Measurements from ENCODE around the gene C10orf105.

DNA sequence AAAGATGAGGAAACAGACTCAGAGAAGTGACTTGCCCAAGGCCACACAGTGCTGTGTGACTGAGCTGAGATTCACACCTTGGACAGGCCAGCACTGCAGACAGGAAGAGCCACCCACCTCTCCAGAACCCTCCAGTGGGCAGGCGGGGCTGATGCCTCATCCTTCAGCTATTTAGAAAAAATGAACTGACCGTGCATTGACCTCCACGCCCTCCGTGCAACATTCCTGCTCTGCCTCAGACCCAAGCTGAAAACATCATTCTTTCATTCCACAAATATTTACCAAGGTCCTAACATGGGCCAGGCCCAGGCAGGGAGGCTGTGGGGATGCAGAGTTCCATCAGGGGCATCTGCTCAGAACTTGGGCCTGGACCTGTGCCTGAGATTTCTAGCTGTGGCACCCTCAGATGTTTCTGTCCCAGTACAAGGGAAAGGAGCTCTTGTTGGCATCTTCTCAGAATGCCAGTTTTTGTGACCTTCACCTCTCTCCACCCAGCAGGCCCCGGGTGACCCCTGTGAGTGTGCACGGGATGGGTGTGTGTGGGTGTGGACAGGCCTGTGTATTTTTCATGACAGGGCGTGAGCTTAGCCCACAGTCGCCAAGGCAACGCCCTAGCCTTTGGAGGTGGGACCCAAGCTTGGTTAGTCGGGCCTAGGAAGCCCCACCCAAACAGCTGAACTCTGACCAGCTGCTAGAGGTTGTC, 47.3 kb upstream of the C10orf105 start:
- TF ChIP-seq, protein P1, sequence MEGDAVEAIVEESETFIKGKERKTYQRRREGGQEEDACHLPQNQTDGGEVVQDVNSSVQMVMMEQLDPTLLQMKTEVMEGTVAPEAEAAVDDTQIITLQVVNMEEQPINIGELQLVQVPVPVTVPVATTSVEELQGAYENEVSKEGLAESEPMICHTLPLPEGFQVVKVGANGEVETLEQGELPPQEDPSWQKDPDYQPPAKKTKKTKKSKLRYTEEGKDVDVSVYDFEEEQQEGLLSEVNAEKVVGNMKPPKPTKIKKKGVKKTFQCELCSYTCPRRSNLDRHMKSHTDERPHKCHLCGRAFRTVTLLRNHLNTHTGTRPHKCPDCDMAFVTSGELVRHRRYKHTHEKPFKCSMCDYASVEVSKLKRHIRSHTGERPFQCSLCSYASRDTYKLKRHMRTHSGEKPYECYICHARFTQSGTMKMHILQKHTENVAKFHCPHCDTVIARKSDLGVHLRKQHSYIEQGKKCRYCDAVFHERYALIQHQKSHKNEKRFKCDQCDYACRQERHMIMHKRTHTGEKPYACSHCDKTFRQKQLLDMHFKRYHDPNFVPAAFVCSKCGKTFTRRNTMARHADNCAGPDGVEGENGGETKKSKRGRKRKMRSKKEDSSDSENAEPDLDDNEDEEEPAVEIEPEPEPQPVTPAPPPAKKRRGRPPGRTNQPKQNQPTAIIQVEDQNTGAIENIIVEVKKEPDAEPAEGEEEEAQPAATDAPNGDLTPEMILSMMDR (IDR thresholded peaks at IDR 0.05) = no peak
- TF ChIP-seq, protein P2, sequence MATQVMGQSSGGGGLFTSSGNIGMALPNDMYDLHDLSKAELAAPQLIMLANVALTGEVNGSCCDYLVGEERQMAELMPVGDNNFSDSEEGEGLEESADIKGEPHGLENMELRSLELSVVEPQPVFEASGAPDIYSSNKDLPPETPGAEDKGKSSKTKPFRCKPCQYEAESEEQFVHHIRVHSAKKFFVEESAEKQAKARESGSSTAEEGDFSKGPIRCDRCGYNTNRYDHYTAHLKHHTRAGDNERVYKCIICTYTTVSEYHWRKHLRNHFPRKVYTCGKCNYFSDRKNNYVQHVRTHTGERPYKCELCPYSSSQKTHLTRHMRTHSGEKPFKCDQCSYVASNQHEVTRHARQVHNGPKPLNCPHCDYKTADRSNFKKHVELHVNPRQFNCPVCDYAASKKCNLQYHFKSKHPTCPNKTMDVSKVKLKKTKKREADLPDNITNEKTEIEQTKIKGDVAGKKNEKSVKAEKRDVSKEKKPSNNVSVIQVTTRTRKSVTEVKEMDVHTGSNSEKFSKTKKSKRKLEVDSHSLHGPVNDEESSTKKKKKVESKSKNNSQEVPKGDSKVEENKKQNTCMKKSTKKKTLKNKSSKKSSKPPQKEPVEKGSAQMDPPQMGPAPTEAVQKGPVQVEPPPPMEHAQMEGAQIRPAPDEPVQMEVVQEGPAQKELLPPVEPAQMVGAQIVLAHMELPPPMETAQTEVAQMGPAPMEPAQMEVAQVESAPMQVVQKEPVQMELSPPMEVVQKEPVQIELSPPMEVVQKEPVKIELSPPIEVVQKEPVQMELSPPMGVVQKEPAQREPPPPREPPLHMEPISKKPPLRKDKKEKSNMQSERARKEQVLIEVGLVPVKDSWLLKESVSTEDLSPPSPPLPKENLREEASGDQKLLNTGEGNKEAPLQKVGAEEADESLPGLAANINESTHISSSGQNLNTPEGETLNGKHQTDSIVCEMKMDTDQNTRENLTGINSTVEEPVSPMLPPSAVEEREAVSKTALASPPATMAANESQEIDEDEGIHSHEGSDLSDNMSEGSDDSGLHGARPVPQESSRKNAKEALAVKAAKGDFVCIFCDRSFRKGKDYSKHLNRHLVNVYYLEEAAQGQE (IDR thresholded peaks at IDR 0.05; ENCODE audit: low read depth, low read length) = 0 out of 2 replicates have a peak, but pooled peaks have one; percentile 66
- TF ChIP-seq, protein P3, sequence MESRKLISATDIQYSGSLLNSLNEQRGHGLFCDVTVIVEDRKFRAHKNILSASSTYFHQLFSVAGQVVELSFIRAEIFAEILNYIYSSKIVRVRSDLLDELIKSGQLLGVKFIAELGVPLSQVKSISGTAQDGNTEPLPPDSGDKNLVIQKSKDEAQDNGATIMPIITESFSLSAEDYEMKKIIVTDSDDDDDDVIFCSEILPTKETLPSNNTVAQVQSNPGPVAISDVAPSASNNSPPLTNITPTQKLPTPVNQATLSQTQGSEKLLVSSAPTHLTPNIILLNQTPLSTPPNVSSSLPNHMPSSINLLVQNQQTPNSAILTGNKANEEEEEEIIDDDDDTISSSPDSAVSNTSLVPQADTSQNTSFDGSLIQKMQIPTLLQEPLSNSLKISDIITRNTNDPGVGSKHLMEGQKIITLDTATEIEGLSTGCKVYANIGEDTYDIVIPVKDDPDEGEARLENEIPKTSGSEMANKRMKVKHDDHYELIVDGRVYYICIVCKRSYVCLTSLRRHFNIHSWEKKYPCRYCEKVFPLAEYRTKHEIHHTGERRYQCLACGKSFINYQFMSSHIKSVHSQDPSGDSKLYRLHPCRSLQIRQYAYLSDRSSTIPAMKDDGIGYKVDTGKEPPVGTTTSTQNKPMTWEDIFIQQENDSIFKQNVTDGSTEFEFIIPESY (IDR thresholded peaks at IDR 0.05; ENCODE audit: borderline replicate concordance, low read depth) = peak; percentile 83; the same call in 1 of the 2 replicates
- TF ChIP-seq RXRA (IDR thresholded peaks at IDR 0.05; ENCODE audit: borderline replicate concordance, low read depth) (peak; percentile 100), SIN3A (IDR thresholded peaks at IDR 0.05; ENCODE audit: borderline replicate concordance, low read depth, low read length) (no peak; the same call in 1 of the 2 replicates), RFX5 (IDR thresholded peaks at IDR 0.05; ENCODE audit: low read length) (no peak), POLR2AphosphoS5 (IDR thresholded peaks at IDR 0.05; ENCODE audit: low read depth, low read length) (peak; percentile 47; the same call in 1 of the 2 replicates), GATA2 (CRISPR knock-in tag; IDR thresholded peaks at IDR 0.05) (no peak), EZH2phosphoT487 (IDR thresholded peaks at IDR 0.05; ENCODE audit: borderline replicate concordance, low read depth) (no peak), YY1 (IDR thresholded peaks at IDR 0.05; ENCODE audit: low read depth) (no peak), RCOR1 (IDR thresholded peaks at IDR 0.05; ENCODE audit: low read length) (no peak), ELF1 (IDR thresholded peaks at IDR 0.05) (no peak), EP300 (IDR thresholded peaks at IDR 0.05; ENCODE audit: borderline replicate concordance in 1 of 2, low read depth in 1 of 2, low read length in 1 of 2) (peak in 1 of 2 experiments; percentile 84; a peak in 3 of 4 replicates)
